Measurements from ENCODE around the gene CLSTN2. TPM values are rescaled to one million over a fixed set of nuclear protein-coding genes. Genes with fewer than 3 reads are reported as not detected.

CLSTN2 gene
- total and polyA plus RNA-seq, 3 donors from 2014 or later, result 3.1 to 5.7 (median 3.8) TPM

GRCh38 chr3:140332131-140332530 lies 397.1 kb downstream of the CLSTN2 start:
- Histone ChIP-seq H3K27me3 (no peaks in the 10 kb centered on the region), H3K36me3 (ENCODE audit: low read depth, missing control alignments) (no peaks in the 10 kb centered on the region), H3K4me3 (no peak overlapping the region), H3K27ac (no peak overlapping the region), H3K4me1 (no peaks in the 10 kb centered on the region), H3K9me3 (no peaks in the 10 kb centered on the region)
- intact Hi-C loops (cut with DNase I; ENCODE audit: low total_unique reads), result no loop called here
- TF ChIP-seq CTCF (IDR thresholded peaks at IDR 0.05), result no peak
- TF ChIP-seq POLR2A (IDR thresholded peaks at IDR 0.05), result no peak
- no peak for DNase-seq
- 40 to 57% methylated on average over 2 of the region's 2 CpGs for WGBS, 2 donors

GRCh38 chr3:140334132-140334929 lies 399.3 kb downstream of the CLSTN2 start:
- WGBS, 2 donors, result 58 to 73% methylated on average over 5 of the region's 5 CpGs
- Histone ChIP-seq H3K4me1 (no peaks in the 10 kb centered on the region), H3K4me3 (no peak overlapping the region), H3K36me3 (ENCODE audit: low read depth, missing control alignments) (no peaks in the 10 kb centered on the region), H3K27me3 (no peaks in the 10 kb centered on the region), H3K27ac (no peak overlapping the region), H3K9me3 (no peaks in the 10 kb centered on the region)
- intact Hi-C loops (cut with DNase I; ENCODE audit: low total_unique reads), result no loop called here
- DNase-seq, result no peak
- TF ChIP-seq CTCF (IDR thresholded peaks at IDR 0.05) (no peak), POLR2A (IDR thresholded peaks at IDR 0.05) (no peak)

- intact Hi-C loops (cut with DNase I; ENCODE audit: low total_unique reads), result no loop called here
- no peak for TF ChIP-seq POLR2A (IDR thresholded peaks at IDR 0.05)
- no peak for TF ChIP-seq CTCF (IDR thresholded peaks at IDR 0.05)
- H3K27ac ChIP-seq, result no peak overlapping the region
- WGBS, 2 donors, result 68 to 91% methylated on average over 3 of the region's 3 CpGs
- no peaks in the 10 kb centered on the region for H3K4me1 ChIP-seq
- no peaks in the 10 kb centered on the region for H3K9me3 ChIP-seq
- H3K27me3 ChIP-seq, result no peaks in the 10 kb centered on the region
- no peak for DNase-seq
- H3K36me3 ChIP-seq (ENCODE audit: low read depth, missing control alignments), result no peaks in the 10 kb centered on the region
- H3K4me3 ChIP-seq, result no peak overlapping the region
These were observed 401.5 kb downstream of the CLSTN2 start for GRCh38 chr3:140336465-140336864.

DNA sequence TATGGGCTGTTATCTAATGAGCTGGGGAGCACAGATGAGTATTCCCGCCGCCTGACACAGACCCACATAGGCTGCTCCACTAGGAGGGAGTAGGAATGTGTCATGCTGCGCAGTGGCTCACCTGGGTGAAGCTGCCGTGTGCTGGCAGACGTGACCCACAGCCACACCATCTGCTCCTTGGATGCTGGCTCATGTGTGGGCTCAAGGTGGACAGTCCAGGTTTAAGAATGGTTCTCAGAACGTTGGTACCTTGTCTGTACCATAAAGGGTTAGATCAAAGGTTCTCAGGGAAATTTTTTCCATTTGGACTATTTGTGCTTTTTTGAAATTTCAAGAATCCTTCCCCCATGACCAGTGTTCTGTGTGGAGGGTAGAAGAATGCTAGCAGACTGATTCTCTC lies 403.9 kb downstream of the CLSTN2 start:
- Histone ChIP-seq H3K9me3 (no peaks in the 10 kb centered on the region), H3K4me1 (no peaks in the 10 kb centered on the region), H3K36me3 (ENCODE audit: low read depth, missing control alignments) (no peaks in the 10 kb centered on the region), H3K4me3 (no peak overlapping the region), H3K27ac (no peak overlapping the region), H3K27me3 (no peaks in the 10 kb centered on the region)
- TF ChIP-seq CTCF (IDR thresholded peaks at IDR 0.05) (no peak), POLR2A (IDR thresholded peaks at IDR 0.05) (no peak)
- no peak for DNase-seq
- WGBS, 2 donors, result 67 to 89% methylated on average over 1 to 6 of the region's 6 CpGs
- intact Hi-C loops (cut with DNase I; ENCODE audit: low total_unique reads), result no loop called here

DNA sequence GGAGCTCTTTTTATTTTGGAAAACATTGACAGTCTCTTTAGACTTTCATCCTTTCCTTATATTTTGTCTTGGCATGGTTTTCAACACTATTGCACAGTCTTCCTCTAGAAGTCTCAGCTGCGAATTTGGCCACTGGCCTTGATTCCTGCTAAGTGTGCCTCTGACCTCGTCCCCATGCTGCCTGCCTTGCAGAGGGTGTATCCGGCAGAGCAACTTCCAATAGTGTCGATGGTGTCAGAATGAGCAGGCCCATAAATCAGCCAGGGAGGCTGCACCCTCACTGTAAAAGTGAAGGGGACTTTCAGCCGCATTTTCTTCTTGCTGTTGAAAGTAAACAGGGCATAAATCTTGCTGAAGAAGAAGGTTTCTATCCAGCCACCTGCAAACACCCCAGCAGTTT lies 406.2 kb downstream of the CLSTN2 start:
- H3K9me3 ChIP-seq, result no peaks in the 10 kb centered on the region
- no peaks in the 10 kb centered on the region for H3K36me3 ChIP-seq (ENCODE audit: low read depth, missing control alignments)
- no peak overlapping the region for H3K4me3 ChIP-seq
- WGBS, 2 donors, result 60 to 68% methylated on average over 5 of the region's 5 CpGs
- no peaks in the 10 kb centered on the region for H3K4me1 ChIP-seq
- TF ChIP-seq CTCF (IDR thresholded peaks at IDR 0.05) (no peak), POLR2A (IDR thresholded peaks at IDR 0.05) (no peak)
- H3K27ac ChIP-seq, result no peak overlapping the region
- DNase-seq, result no peak
- intact Hi-C loops (cut with DNase I; ENCODE audit: low total_unique reads), result no loop called here
- H3K27me3 ChIP-seq, result no peaks in the 10 kb centered on the region
